GM23338 (cell line): ENCODE data around the gene ANO10. TPM values are rescaled to one million over a fixed set of nuclear protein-coding genes. Genes with fewer than 3 reads are reported as not detected.

Source experiments
- ATAC-seq: fragments of 200-7000 bp; cut with Tn5 transposase; 3 replicates; pipeline ENCODE4 v1.9.1; 2020
- DNase-seq: peaks from one replicate; pipeline ENCODE4 v3.0.0-alpha.2; 2015; ENCODE audit warnings: low spot score
- H2AFZ ChIP-seq: fragments of 200-600 bp; sonication (generic); 2 replicates; pipeline ENCODE4 v1.8.0; 2016; ENCODE audit warnings: antibody characterized with exemption, mild to moderate bottlenecking, moderate library complexity
- H3F3A ChIP-seq: fragments of 200-600 bp; sonication (generic); replicated peaks from 2 replicates; pipeline ENCODE4 v1.8.0; 2017; ENCODE audit warnings: antibody characterized with exemption, mixed run types, low read depth
- H3K27ac ChIP-seq: fragments of 200-600 bp; sonication (generic); 2 replicates; pipeline ENCODE4 v1.6.1; 2016; ENCODE audit warnings: low read depth
- H3K27me3 ChIP-seq: fragments of 200-600 bp; sonication (generic); 2 replicates; pipeline ENCODE4 v1.8.0; 2016; ENCODE audit warnings: mild to moderate bottlenecking, mixed run types, moderate library complexity; ENCODE audit not compliant: insufficient read depth
- H3K36me3 ChIP-seq: fragments of 200-600 bp; sonication (generic); 2 replicates; pipeline ENCODE4 v1.8.0; 2016; ENCODE audit warnings: mild to moderate bottlenecking; ENCODE audit not compliant: insufficient read depth
- H3K4me1 ChIP-seq: fragments of 200-600 bp; sonication (generic); 2 replicates; pipeline ENCODE4 v1.8.0; 2016; ENCODE audit warnings: mild to moderate bottlenecking, moderate library complexity; ENCODE audit not compliant: insufficient read depth
- H3K4me2 ChIP-seq: fragments of 200-600 bp; sonication (generic); 2 replicates; pipeline ENCODE4 v1.7.1; 2017; ENCODE audit warnings: mixed run types
- H3K4me3 ChIP-seq: fragments of 200-600 bp; sonication (generic); 2 replicates; pipeline ENCODE4 v1.6.1; 2016; ENCODE audit warnings: mixed run types
- H3K79me2 ChIP-seq: fragments of 200-600 bp; sonication (generic); replicated peaks from 2 replicates; pipeline ENCODE4 v1.8.0; 2017; ENCODE audit warnings: mild to moderate bottlenecking; ENCODE audit not compliant: insufficient read depth
- H3K9me2 ChIP-seq: fragments of 200-600 bp; sonication (generic); 2 replicates; pipeline ENCODE4 v1.8.0; 2017; ENCODE audit not compliant: insufficient read depth
- H4K20me1 ChIP-seq: fragments of 200-600 bp; sonication (generic); replicated peaks from 2 replicates; pipeline ENCODE4 v1.8.0; 2017; ENCODE audit warnings: mild to moderate bottlenecking; ENCODE audit not compliant: insufficient read depth
- H3K27ac Mint-ChIP-seq: 2 replicates; pipeline ENCODE4 v1.8.0; 2020; ENCODE audit warnings: inconsistent platforms, mild to moderate bottlenecking, moderate library complexity, mixed read lengths
- H3K27me3 Mint-ChIP-seq: 3 replicates; pipeline ENCODE4 v1.8.0; 2022; ENCODE audit warnings: low read depth, mild to moderate bottlenecking, moderate library complexity, mixed read lengths, inconsistent platforms; ENCODE audit not compliant: insufficient read depth, poor library complexity
- H3K36me3 Mint-ChIP-seq: 3 replicates; pipeline ENCODE4 v1.8.0; 2021; ENCODE audit warnings: low read depth, mild to moderate bottlenecking, inconsistent platforms, moderate library complexity, mixed read lengths
- H3K4me1 Mint-ChIP-seq: 3 replicates; pipeline ENCODE4 v1.8.0; 2020; ENCODE audit warnings: mild to moderate bottlenecking, inconsistent platforms, mixed read lengths
- H3K4me3 Mint-ChIP-seq: 3 replicates; pipeline ENCODE4 v1.8.0; 2021; ENCODE audit warnings: moderate library complexity, mild to moderate bottlenecking, inconsistent platforms, mixed read lengths
- H3K9me3 Mint-ChIP-seq: 3 replicates; pipeline ENCODE4 v1.8.0; 2020; ENCODE audit warnings: moderate library complexity, mild to moderate bottlenecking, inconsistent platforms, mixed read lengths
- CREB1 ChIP-seq: fragments of 250-450 bp; sonication (Bioruptor Pico); IDR thresholded peaks from 2 replicates; pipeline ENCODE4 v1.5.0; 2020; ENCODE audit warnings: low read depth, mild to moderate bottlenecking, moderate library complexity
- CTCF ChIP-seq, 2 experiments: fragments of 200-600 bp in 1 of 2; sonication (generic) in 1 of 2; conservative IDR thresholded peaks; 2 replicates each; pipeline versions ENCODE4 v1.5.1 to v1.6.1; 2016 to 2017; ENCODE audit warnings: antibody characterized with exemption in 2 of 2, low read depth in 2 of 2, mild to moderate bottlenecking in 2 of 2, moderate library complexity in 1 of 2
- ETS1 ChIP-seq: IDR thresholded peaks from 2 replicates; pipeline ENCODE4 v1.6.1; 2016; ENCODE audit warnings: antibody characterized with exemption
- EZH2 ChIP-seq: fragments of 200-600 bp; sonication (generic); IDR thresholded peaks from one replicate; pipeline ENCODE4 v1.8.0; 2017; ENCODE audit warnings: antibody characterized with exemption, mild to moderate bottlenecking, low read depth; ENCODE audit not compliant: unreplicated experiment
- EZH2phosphoT487 ChIP-seq: fragments of 200-600 bp; sonication (generic); IDR thresholded peaks from one replicate; pipeline ENCODE4 v1.8.1; 2018; ENCODE audit warnings: antibody characterized with exemption; ENCODE audit not compliant: unreplicated experiment
- JUNB ChIP-seq: IDR thresholded peaks from one replicate; pipeline ENCODE4 v1.6.1; 2016; ENCODE audit warnings: antibody characterized with exemption; ENCODE audit not compliant: unreplicated experiment
- NANOG ChIP-seq: IDR thresholded peaks from 2 replicates; pipeline ENCODE4 v1.6.1; 2016; ENCODE audit warnings: antibody characterized with exemption, borderline replicate concordance
- POLR2AphosphoS5 ChIP-seq: IDR thresholded peaks from 2 replicates; pipeline ENCODE4 v1.6.1; 2016; ENCODE audit warnings: antibody characterized with exemption, low read depth
- REST ChIP-seq: IDR thresholded peaks from one replicate; pipeline ENCODE4 v1.6.1; 2018; ENCODE audit warnings: antibody characterized with exemption; ENCODE audit not compliant: unreplicated experiment
- STAT1 ChIP-seq: IDR thresholded peaks from one replicate; pipeline ENCODE4 v1.6.1; 2016; ENCODE audit warnings: antibody characterized with exemption; ENCODE audit not compliant: unreplicated experiment
- ZNF114 ChIP-seq: fragments of 250-450 bp; sonication (Bioruptor Pico); IDR thresholded peaks from 2 replicates; pipeline ENCODE4 v1.5.0; 2020; ENCODE audit warnings: mild to moderate bottlenecking, moderate library complexity
- ZNF331 ChIP-seq: fragments of 250-450 bp; sonication (Bioruptor Pico); IDR thresholded peaks from 2 replicates; pipeline ENCODE4 v1.5.0; 2020; ENCODE audit warnings: low read depth, mild to moderate bottlenecking, moderate library complexity
- ZNF462 ChIP-seq: fragments of 250-450 bp; sonication (Bioruptor Pico); IDR thresholded peaks from 2 replicates; pipeline ENCODE4 v1.5.0; 2020; ENCODE audit warnings: mild to moderate bottlenecking, moderate library complexity
- polyA plus RNA-seq: library from polyadenylated mRNA; unstranded; fragments of >200 nt; fragmentation: Nextera tagmentation; extraction: Ambion mirVana; gene quantifications from 2 replicates; pipeline ENCODE4 v1.2.1, GENCODE V29; 2016
- total RNA-seq: library from RNA; depleted of rRNA; stranded (reverse); fragments of >200 nt; shearing (Covaris generic); gene quantifications from 2 replicates; pipeline ENCODE4 v1.2.3, GENCODE V29; 2014

Gene ANO10
- total and polyA plus RNA-seq, 2 experiments from 2014 or later = 29.2 to 48.1 TPM

- H3K4me1 ChIP-seq = peaks cover 10% of the 10 kb centered on the region; the same call in 1 of the 2 replicates
- no peaks in the 10 kb centered on the region for H3K9me3 Mint-ChIP-seq
- H3K79me2 ChIP-seq = no peaks in the 10 kb centered on the region
- H3K36me3 Mint-ChIP-seq = peaks cover 3% of the 10 kb centered on the region; the same call in 1 of the 3 replicates
- H3K4me3 ChIP-seq = no peak overlapping the region
- peak; percentile 37 for DNase-seq
- H3K27me3 ChIP-seq = no peaks in the 10 kb centered on the region
- peak; percentile 83 for ATAC-seq
- H3K36me3 ChIP-seq = no peaks in the 10 kb centered on the region
- no peaks in the 10 kb centered on the region for H4K20me1 ChIP-seq
- no peak overlapping the region for H3K27ac ChIP-seq
- no peak for TF ChIP-seq ETS1
- TF ChIP-seq EZH2 = no peak
- no peak for TF ChIP-seq REST
- no peak for TF ChIP-seq ZNF331
- no peak for TF ChIP-seq NANOG
- TF ChIP-seq STAT1 = no peak
- no peak for TF ChIP-seq ZNF462 (CRISPR knock-in tag)
- TF ChIP-seq JUNB = no peak
- TF ChIP-seq CREB1 (CRISPR knock-in tag) = no peak
- no peak for TF ChIP-seq EZH2phosphoT487
- no peak for TF ChIP-seq CTCF (conservative IDR thresholded peaks at IDR 0.05; ENCODE audit: low read depth in 2 of 2)
- TF ChIP-seq ZNF114 = no peak
- TF ChIP-seq POLR2AphosphoS5 = no peak
- H3K4me1 Mint-ChIP-seq = peaks cover 33% of the 10 kb centered on the region
- H3K4me3 Mint-ChIP-seq = no peak overlapping the region
- no peaks in the 10 kb centered on the region for H3K9me2 ChIP-seq
- no peaks in the 10 kb centered on the region for H3F3A ChIP-seq
- no peak overlapping the region for H3K4me2 ChIP-seq
- H3K27ac Mint-ChIP-seq = no peak overlapping the region
- peak overlapping the region; percentile 49; the same call in 1 of the 2 replicates for H2AFZ ChIP-seq
- H3K27me3 Mint-ChIP-seq = peaks cover 8% of the 10 kb centered on the region
Observed at GRCh38 chr3:43649365-43649968, 27.7 kb upstream of the ANO10 start.
